NOMO-1 treated with DMSO at 0.1 percent for 48 hours (cell line): Measurements from ENCODE around the gene MAD1L1.

Experiments used
- DNase-seq: peaks from one replicate; lab custom pipeline; 2025; ENCODE audit not compliant: unreplicated experiment; lab: John Stamatoyannopoulos, UW

Gene MAD1L1

GRCh38 chr7:1811850-1812508 lies 420.8 kb downstream of the MAD1L1 start:
- no peak for DNase-seq

DNA sequence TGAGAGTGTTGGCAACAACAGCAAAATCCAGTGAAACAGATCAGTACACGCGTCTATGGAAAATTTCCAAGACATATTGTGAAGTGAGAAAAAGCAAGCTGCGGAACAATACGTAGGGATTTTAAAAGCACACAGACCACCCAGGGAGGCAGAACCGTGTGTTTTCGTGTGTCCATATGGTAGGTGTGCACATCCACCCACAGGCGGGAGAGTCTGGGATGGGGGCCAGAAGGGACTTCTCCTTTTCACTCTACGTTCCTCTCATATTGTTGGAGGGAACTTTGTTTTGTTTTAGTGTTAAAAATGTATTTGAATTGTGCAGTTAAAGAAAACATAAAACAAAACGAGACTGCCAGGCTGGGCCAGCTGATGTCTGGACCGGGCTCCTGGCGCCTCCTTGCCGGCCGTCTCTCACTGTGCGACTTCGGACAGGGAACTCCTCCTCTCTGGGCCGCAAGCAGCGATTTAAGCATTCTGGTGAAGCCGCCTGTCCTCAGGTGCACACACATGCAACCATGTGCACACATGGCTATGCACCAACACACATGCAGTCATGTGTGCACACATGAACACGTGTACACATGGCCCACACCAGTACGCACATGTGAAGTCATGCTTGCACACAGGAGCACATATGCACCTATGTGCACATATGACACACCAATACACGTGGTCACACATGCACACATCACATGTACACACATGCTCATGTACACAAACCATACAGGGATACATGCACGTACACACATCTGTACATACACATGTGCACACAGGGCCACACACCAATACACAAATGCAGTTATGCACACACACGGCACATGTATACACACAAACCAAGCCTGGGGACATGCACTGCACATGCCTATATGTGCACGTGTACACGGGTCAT lies 421.5 kb downstream of the MAD1L1 start:
- DNase-seq: peak; percentile 63

DNA sequence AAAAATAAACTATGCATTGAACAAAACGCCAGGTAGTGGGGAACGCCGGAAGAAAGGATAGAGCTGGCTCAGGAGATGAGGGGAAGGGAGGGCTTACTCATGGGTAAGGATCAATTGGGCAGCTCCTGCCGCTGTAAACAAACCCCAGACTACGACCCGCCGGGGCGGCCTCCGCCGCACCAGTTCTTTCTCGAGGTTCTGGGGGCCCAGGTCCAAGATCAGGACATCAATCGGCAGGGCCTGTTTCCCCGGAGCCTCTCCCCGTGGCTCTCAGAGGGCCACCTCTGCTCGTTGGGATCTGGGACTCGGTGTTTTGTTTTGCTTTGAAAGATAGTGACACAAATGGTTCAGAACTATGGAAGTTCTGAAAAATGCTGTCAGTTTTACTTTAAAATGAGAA lies 422.2 kb downstream of the MAD1L1 start:
- DNase-seq: no peak

DNA sequence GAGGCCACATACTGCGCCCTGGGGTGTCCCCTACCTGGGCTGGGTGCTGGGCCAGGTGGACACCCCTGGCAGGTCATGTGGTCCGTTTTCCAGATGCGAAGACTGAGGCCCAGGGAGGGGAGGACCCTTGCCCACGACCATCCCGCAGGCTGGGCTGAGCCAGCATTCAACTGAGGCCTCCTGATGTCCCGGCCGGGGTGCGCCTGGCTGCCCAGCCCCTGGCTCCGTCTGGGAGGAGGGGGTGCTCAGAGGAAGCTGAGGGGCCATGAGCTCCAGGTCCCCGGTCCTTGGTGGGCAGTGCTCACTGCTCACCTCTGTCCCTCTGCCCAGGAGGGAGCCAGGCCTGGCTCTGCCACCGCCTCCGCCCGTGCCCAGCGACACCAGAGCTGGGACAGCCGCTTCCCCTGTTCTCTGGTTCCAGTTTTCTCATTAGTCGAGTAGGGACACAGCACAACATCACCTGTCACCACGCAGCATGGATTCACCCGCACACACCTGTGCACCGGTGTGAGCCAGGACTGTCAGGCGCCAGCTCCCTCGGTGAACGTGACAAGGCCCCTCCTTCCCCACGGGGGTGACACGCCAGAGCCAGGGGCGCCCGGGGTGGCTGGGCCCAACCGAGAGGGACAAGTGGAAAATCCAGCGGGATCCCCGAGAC lies 423.0 kb downstream of the MAD1L1 start:
- DNase-seq: no peak

DNA sequence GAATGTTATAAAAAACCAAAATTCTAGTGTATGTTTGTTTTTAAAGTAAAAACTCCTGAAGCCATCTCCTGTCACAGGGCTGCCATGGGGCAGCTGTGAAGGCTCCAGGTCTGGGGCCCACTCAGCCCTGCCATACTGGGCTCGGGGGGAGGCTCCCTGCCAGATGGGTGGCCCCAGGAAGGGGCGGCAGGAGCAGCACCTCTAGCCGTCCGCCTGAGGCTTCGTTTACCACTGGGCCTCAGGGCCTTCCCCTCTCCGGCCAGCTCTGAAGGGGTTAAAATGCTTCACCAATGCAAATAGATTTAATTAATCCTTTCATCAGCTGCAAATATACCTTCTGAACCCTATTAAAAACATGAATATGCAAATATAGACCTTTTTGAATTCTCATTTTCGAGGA lies 423.7 kb downstream of the MAD1L1 start:
- DNase-seq: no peak

GRCh38 chr7:1807821-1808600 lies 424.7 kb downstream of the MAD1L1 start:
- no peak for DNase-seq

DNA sequence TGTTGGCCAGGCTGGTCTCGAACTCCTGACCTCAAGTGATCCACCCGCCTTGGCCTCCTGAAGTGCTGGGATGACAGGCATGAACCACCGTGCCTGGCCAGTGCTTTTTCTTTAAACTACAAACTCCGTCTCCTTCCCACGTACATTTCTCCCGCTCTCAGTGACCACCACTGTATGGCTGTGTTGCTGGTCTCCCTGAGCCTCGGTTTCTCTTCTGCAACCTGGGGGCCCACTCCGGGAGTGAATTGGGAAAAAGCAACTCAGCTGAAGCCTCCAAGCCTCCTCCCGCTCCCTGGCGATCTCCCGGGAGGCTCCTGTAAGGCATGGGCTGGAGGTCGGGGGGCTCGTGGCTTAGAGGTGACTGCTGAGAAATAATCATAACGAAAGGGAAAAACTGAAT lies 426.4 kb downstream of the MAD1L1 start:
- DNase-seq: no peak

- no peak for DNase-seq
Measured at GRCh38 chr7:1804310-1804709, 428.4 kb downstream of the MAD1L1 start.

- no peak for DNase-seq
Measured at GRCh38 chr7:1802899-1803298, 429.8 kb downstream of the MAD1L1 start.

- DNase-seq: no peak
Measured at GRCh38 chr7:1800902-1801301, 431.8 kb downstream of the MAD1L1 start.

- no peak for DNase-seq
Measured at GRCh38 chr7:1798191-1798590, 434.6 kb downstream of the MAD1L1 start.

- no peak for DNase-seq
Measured at GRCh38 chr7:1794888-1795542, 437.7 kb downstream of the MAD1L1 start.

- no peak for DNase-seq
Measured at GRCh38 chr7:1787681-1788235, 445.0 kb downstream of the MAD1L1 start.

- no peak for DNase-seq
Measured at GRCh38 chr7:1787241-1787640, 445.5 kb downstream of the MAD1L1 start.

GRCh38 chr7:1785839-1786238 lies 446.9 kb downstream of the MAD1L1 start:
- no peak for DNase-seq

- no peak for DNase-seq
Measured at GRCh38 chr7:1781369-1781768, 451.4 kb downstream of the MAD1L1 start.

- DNase-seq: no peak
Measured at GRCh38 chr7:1779445-1779844, 453.3 kb downstream of the MAD1L1 start.

DNA sequence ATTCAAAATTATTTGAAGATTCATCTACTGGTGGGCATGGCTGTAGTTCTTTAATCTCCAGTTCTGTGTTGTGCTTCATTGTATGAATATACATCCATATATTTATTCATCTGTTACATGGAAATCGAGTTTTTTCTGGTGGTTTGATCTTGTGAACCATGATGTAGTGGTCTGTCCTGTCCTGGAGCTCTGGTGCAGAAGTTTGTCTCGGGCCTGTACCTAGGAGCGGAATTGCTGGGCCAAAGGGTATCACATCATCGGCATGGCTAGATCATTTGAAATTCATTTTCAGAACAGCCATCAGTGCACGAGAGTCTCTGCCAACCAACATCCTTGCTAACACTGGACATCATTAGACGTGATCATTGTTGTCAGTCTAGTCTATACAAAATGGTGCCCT lies 455.6 kb downstream of the MAD1L1 start:
- DNase-seq: no peak

- no peak for DNase-seq
Measured at GRCh38 chr7:1775389-1775788, 457.4 kb downstream of the MAD1L1 start.

GRCh38 chr7:1770331-1770730 lies 462.4 kb downstream of the MAD1L1 start:
- DNase-seq: no peak
